H1 (cell line): ENCODE data around the gene CPA3. TPM values are rescaled to one million over a fixed set of nuclear protein-coding genes. Genes with fewer than 3 reads are reported as not detected.

Source experiments
- CHD7 ChIP-seq: fragments of 300-600 bp; sonication (generic); IDR thresholded peaks from 2 replicates; pipeline ENCODE4 v1.7.1; 2012; ENCODE audit warnings: low read length, moderate library complexity, mild to moderate bottlenecking, inconsistent platforms; ENCODE audit not compliant: insufficient replicate concordance
- polyA plus RNA-seq, 7 experiments: library from polyadenylated mRNA; depleted of rRNA in 3 of 7; stranded (reverse) in 5 of 7; unstranded in 2 of 7; fragments of >200 nt in 5 of 7; fragments of 200-250 nt in 2 of 7; gene quantifications; 1 replicate in 5 of 7; 2 replicates in 1 of 7; 4 replicates in 1 of 7; pipeline versions ENCODE4 v1.2.1 to v1.2.3, GENCODE V29; 2011 to 2013; ENCODE audit warnings: missing spikeins in 2 of 7, mixed read lengths in 2 of 7
- total RNA-seq: library from RNA; stranded (reverse); fragmentation: NEBNext Ultra II Directional; extraction: Animal tissue kit (Norgen Biotek cat#: 25700); gene quantifications from 2 replicates; pipeline ENCODE4 v1.2.1, GENCODE V29; 2021

CPA3 gene
- total and polyA plus RNA-seq, 2 of the 8 experiments (the other 6 are each of a cell fraction or from before 2014, with no cell fraction given): not detected

GRCh38 chr3:148925845-148926244, 60.7 kb downstream of the CPA3 start (continued):
- no peak for TF ChIP-seq CHD7
